Measurements from ENCODE around the gene NLN. TPM values are rescaled to one million over a fixed set of nuclear protein-coding genes. Genes with fewer than 3 reads are reported as not detected.
A peak's percentile ranks its signal among the peaks of the same experiment; 100 is the strongest.

NLN gene
- total and polyA plus RNA-seq, 2 of the 4 experiments (the other 2 are of a cell fraction), result 19.1 to 37.1 TPM

DNA sequence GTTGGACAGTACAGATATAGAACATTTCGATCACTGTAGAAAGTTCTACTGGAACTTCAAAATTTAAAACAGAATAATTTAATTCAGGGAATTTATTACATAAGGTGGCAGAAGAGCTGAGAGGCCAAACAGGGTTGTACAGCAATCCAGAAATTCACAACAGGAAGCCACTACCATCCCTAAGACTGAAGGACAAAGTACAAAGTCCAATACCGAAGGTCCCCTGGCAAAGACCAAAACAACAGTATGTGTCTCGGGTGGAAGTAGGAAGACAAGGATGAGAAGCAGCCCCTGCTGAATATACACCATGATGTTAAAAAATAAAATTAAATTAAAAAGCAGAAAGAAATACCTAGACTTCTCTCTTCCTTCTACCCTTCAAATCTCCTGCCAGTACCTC, 20.0 kb upstream of the NLN start:
- no peaks in the 10 kb centered on the region for H3K4me1 ChIP-seq (ENCODE audit: control insufficient read depth, insufficient read depth, low read length)
- in situ Hi-C loops (cut with MboI; ENCODE audit: low sequenced_read_pairs), result no loop called here
- H2BK120ac ChIP-seq (ENCODE audit: low read depth, low read length), result no peak overlapping the region
- dilution Hi-C loops (cut with HindIII; ENCODE audit: low sequenced_read_pairs, unreplicated experiment), result no loop called here
- H4K8ac ChIP-seq (ENCODE audit: low read depth in 2 of 2, low read length in 2 of 2), result no peak overlapping the region
- H4K5ac ChIP-seq (ENCODE audit: low read depth, low read length), result no peak overlapping the region
- H3K4me2 ChIP-seq (ENCODE audit: low read depth, low read length), result no peak overlapping the region
- no peaks in the 10 kb centered on the region for H3K9me3 ChIP-seq (ENCODE audit: control insufficient read depth, insufficient read depth, low read length)
- no TSS peak for BruUV-seq (replicated peaks)
- H4K20me1 ChIP-seq (ENCODE audit: insufficient read depth, low read length), result no peaks in the 10 kb centered on the region
- H3K36me3 ChIP-seq (ENCODE audit: control insufficient read depth, insufficient read depth, low read length), result peaks cover 16% of the 10 kb centered on the region; the same call in 1 of the 2 replicates
- H3K4ac ChIP-seq (ENCODE audit: low read depth, low read length), result no peak overlapping the region
- no peak overlapping the region for H2AK5ac ChIP-seq (ENCODE audit: low read depth, low read length)
- H3K23ac ChIP-seq (ENCODE audit: low read depth, low read length), result no peak overlapping the region
- ATAC-seq (ENCODE audit: low read depth) (no peak), DNase-seq (no peak)
- H2AK9ac ChIP-seq (replicated peaks; ENCODE audit: low read depth, low read length, poor library complexity), result peak overlapping the region; percentile 3
- intact Hi-C loops (cut with micrococcal nuclease), result no loop called here
- no peak overlapping the region for H4K91ac ChIP-seq (ENCODE audit: insufficient read depth, low read depth, low read length)
- no peak overlapping the region for H2BK15ac ChIP-seq (ENCODE audit: low read depth, low read length)
- TF ChIP-seq, protein P1, sequence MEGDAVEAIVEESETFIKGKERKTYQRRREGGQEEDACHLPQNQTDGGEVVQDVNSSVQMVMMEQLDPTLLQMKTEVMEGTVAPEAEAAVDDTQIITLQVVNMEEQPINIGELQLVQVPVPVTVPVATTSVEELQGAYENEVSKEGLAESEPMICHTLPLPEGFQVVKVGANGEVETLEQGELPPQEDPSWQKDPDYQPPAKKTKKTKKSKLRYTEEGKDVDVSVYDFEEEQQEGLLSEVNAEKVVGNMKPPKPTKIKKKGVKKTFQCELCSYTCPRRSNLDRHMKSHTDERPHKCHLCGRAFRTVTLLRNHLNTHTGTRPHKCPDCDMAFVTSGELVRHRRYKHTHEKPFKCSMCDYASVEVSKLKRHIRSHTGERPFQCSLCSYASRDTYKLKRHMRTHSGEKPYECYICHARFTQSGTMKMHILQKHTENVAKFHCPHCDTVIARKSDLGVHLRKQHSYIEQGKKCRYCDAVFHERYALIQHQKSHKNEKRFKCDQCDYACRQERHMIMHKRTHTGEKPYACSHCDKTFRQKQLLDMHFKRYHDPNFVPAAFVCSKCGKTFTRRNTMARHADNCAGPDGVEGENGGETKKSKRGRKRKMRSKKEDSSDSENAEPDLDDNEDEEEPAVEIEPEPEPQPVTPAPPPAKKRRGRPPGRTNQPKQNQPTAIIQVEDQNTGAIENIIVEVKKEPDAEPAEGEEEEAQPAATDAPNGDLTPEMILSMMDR (conservative IDR thresholded peaks at IDR 0.05; ENCODE audit: low read depth, low read length), result no peak
- TF ChIP-seq RFX5 (IDR thresholded peaks at IDR 0.05; ENCODE audit: low read depth, low read length) (no peak), SMC3 (IDR thresholded peaks at IDR 0.05; ENCODE audit: low read depth, low read length) (no peak), MAFK (IDR thresholded peaks at IDR 0.05; ENCODE audit: low read depth, low read length) (no peak), NFE2L2 (IDR thresholded peaks at IDR 0.05; ENCODE audit: low read depth, low read length) (no peak), CHD1 (IDR thresholded peaks at IDR 0.05; ENCODE audit: low read depth, low read length) (no peak)
- TF ChIP-seq, protein P2, sequence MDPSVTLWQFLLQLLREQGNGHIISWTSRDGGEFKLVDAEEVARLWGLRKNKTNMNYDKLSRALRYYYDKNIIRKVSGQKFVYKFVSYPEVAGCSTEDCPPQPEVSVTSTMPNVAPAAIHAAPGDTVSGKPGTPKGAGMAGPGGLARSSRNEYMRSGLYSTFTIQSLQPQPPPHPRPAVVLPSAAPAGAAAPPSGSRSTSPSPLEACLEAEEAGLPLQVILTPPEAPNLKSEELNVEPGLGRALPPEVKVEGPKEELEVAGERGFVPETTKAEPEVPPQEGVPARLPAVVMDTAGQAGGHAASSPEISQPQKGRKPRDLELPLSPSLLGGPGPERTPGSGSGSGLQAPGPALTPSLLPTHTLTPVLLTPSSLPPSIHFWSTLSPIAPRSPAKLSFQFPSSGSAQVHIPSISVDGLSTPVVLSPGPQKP (IDR thresholded peaks at IDR 0.05; ENCODE audit: borderline replicate concordance, low read depth, low read length), result no peak
- WGBS, 2 experiments (ENCODE audit: extremely low coverage in 2 of 2, insufficient read length in 1 of 2), result no CpG with 5 or more reads among the region's 3 CpGs
- no peak overlapping the region for H2BK5ac ChIP-seq (ENCODE audit: low read depth, low read length, poor library complexity, severe bottlenecking)
- no peak overlapping the region for H3K9ac ChIP-seq (ENCODE audit: low read depth, low read length)
- H2AFZ ChIP-seq (replicated peaks; ENCODE audit: low read length, poor library complexity), result no peak overlapping the region
- POLR2A ChIA-PET (ENCODE audit: unreplicated experiment), result interaction anchor here (0.7 kb wide), 1 partner anchor 39 kb away, joined by 8 read pairs; no protein-coding TSS in a partner anchor
- peaks cover 0 to 6% of the 10 kb centered on the region in 2 experiments; a peak in 2 of 4 replicates for H3K79me1 ChIP-seq (ENCODE audit: low read depth in 1 of 2, low read length in 2 of 2)
- no peak overlapping the region for H2BK20ac ChIP-seq (ENCODE audit: low read depth, low read length)
- H3K9me1 ChIP-seq (ENCODE audit: insufficient read depth, low read length), result no peaks in the 10 kb centered on the region
- H3K18ac ChIP-seq (ENCODE audit: low read depth, low read length), result no peak overlapping the region
- H3K14ac ChIP-seq (replicated peaks; ENCODE audit: low read depth, low read length), result no peak overlapping the region
- H3K27me3 ChIP-seq (ENCODE audit: control insufficient read depth, insufficient read depth, low read length), result no peaks in the 10 kb centered on the region
- H3K56ac ChIP-seq (ENCODE audit: extremely low read depth, insufficient read depth, low read length), result no peak overlapping the region
- no peak overlapping the region for H3K27ac ChIP-seq (ENCODE audit: insufficient read depth, low read length)
- no peak overlapping the region for H3K4me3 ChIP-seq (ENCODE audit: insufficient read depth, low read depth, low read length)
- CTCF ChIA-PET, result no interaction called here
